Fibroblast of skin of scalp (primary cell): ENCODE measurements around the gene MAGI1.

Experiments used
- DNase-seq: peaks from one replicate; pipeline ENCODE4 v3.0.0-alpha.2; 2013

MAGI1 gene

GRCh38 chr3:65944252-65944651 is 94.5 kb downstream of the MAGI1 start:
- no peak for DNase-seq

GRCh38 chr3:65939801-65940246 is 98.9 kb downstream of the MAGI1 start:
- DNase-seq, result peak; percentile 67

GRCh38 chr3:65939184-65939583 is 99.5 kb downstream of the MAGI1 start:
- DNase-seq, result no peak

- no peak for DNase-seq
Measured at GRCh38 chr3:65938676-65939075, 100.0 kb downstream of the MAGI1 start.

GRCh38 chr3:65938147-65938546 is 100.6 kb downstream of the MAGI1 start:
- DNase-seq, result no peak

- DNase-seq, result no peak
Measured at GRCh38 chr3:65936908-65937638, 101.6 kb downstream of the MAGI1 start.

GRCh38 chr3:65935724-65936123 is 103.0 kb downstream of the MAGI1 start:
- DNase-seq, result no peak

GRCh38 chr3:65930648-65931047 is 108.1 kb downstream of the MAGI1 start:
- DNase-seq, result no peak

GRCh38 chr3:65928110-65928509 is 110.6 kb downstream of the MAGI1 start:
- DNase-seq, result no peak

GRCh38 chr3:65927576-65927975 is 111.1 kb downstream of the MAGI1 start:
- DNase-seq, result peak; percentile 14

- no peak for DNase-seq
Measured at GRCh38 chr3:65925254-65925954, 113.3 kb downstream of the MAGI1 start.

GRCh38 chr3:65924762-65925161 is 114.0 kb downstream of the MAGI1 start:
- DNase-seq, result no peak

GRCh38 chr3:65922441-65922840 is 116.3 kb downstream of the MAGI1 start:
- DNase-seq, result peak; percentile 69

GRCh38 chr3:65919826-65920225 is 118.9 kb downstream of the MAGI1 start:
- peak; percentile 36 for DNase-seq

- DNase-seq, result no peak
Measured at GRCh38 chr3:65915477-65915876, 123.2 kb downstream of the MAGI1 start.

- DNase-seq, result peak; percentile 11
Measured at GRCh38 chr3:65914740-65915367, 123.9 kb downstream of the MAGI1 start.

- peak; percentile 17 for DNase-seq
Measured at GRCh38 chr3:65914032-65914739, 124.5 kb downstream of the MAGI1 start.

GRCh38 chr3:65912647-65913046 is 126.1 kb downstream of the MAGI1 start:
- DNase-seq, result no peak

GRCh38 chr3:65908588-65908987 is 130.1 kb downstream of the MAGI1 start:
- no peak for DNase-seq

GRCh38 chr3:65907232-65908130 is 131.2 kb downstream of the MAGI1 start:
- DNase-seq, result no peak

GRCh38 chr3:65905771-65906170 is 132.9 kb downstream of the MAGI1 start:
- DNase-seq, result peak; percentile 76

GRCh38 chr3:65904016-65904415 is 134.7 kb downstream of the MAGI1 start:
- DNase-seq, result no peak
